GM10266 (cell line): ENCODE results near the gene SDCBP2.
"Not testable (repeated sequence)": the region's sequence is repeated elsewhere in the genome, so short reads cannot be mapped to it uniquely, and the experiment has no call there.

Experiments used
- DNase-seq: peaks from one replicate; pipeline ENCODE4 v3.0.0; 2012; ENCODE audit errors: extremely low spot score
- CTCF ChIP-seq: IDR thresholded peaks from 2 replicates; pipeline ENCODE4 v1.5.1; 2012; ENCODE audit warnings: mild to moderate bottlenecking, low read depth; ENCODE audit not compliant: control insufficient read depth, insufficient read depth; ENCODE audit errors: missing control alignments

SDCBP2 gene

GRCh38 chr20:1360094-1360846 is 31.3 kb upstream of the SDCBP2 start:
- no peak for TF ChIP-seq CTCF
- DNase-seq = no peak

GRCh38 chr20:1357921-1358671 is 29.2 kb upstream of the SDCBP2 start:
- TF ChIP-seq CTCF = no peak
- DNase-seq = no peak

GRCh38 chr20:1353956-1354355 is 25.0 kb upstream of the SDCBP2 start:
- DNase-seq = no peak
- TF ChIP-seq CTCF = no peak

- no peak for DNase-seq
- no peak for TF ChIP-seq CTCF
Measured at GRCh38 chr20:1346315-1346969, 17.5 kb upstream of the SDCBP2 start.

GRCh38 chr20:1345756-1346093 is 16.8 kb upstream of the SDCBP2 start:
- DNase-seq = no peak

GRCh38 chr20:1345030-1345755 is 16.3 kb upstream of the SDCBP2 start:
- no peak for DNase-seq
- no peak for TF ChIP-seq CTCF

More at GRCh38 chr20:1345756-1346093, 16.8 kb upstream of the SDCBP2 start:
- TF ChIP-seq CTCF = no peak

GRCh38 chr20:1343446-1344124 is 14.6 kb upstream of the SDCBP2 start:
- DNase-seq = not testable (repeated sequence)
